Right lobe of liver (tissue), 6 donors: ENCODE measurements around the gene SHC3. TPM values are rescaled to one million over a fixed set of nuclear protein-coding genes. Genes with fewer than 3 reads are reported as not detected.

Experiments used
- ATAC-seq, 4 donors: fragments of 200-7000 bp; cut with Tn5 transposase; one replicate each; pipeline ENCODE4 v1.9.1; 2020; ENCODE audit warnings: mild to moderate bottlenecking in 4 of 4, moderate library complexity in 4 of 4
- DNase-seq, 3 donors: peaks; one replicate each; pipeline ENCODE4 v3.0.0-alpha.2; 2020
- H3K27ac ChIP-seq, 3 donors: fragments of 200-600 bp; one replicate each; pipeline ENCODE4 v1.8.0; 2022
- H3K27me3 ChIP-seq, 2 donors: fragments of 200-600 bp; one replicate each; pipeline ENCODE4 v1.8.0; 2022
- H3K36me3 ChIP-seq, 4 donors: fragments of 200-600 bp; sonication (generic) in 1 of 4; one replicate each; pipeline versions ENCODE4 v1.5.1 to v1.8.0; 2017 to 2022; ENCODE audit warnings: control low read depth in 1 of 4
- H3K4me1 ChIP-seq, 4 donors: fragments of 200-600 bp; sonication (generic) in 1 of 4; one replicate each; pipeline versions ENCODE4 v1.5.1 to v1.8.0; 2017 to 2022; ENCODE audit warnings: control low read depth in 1 of 4
- H3K4me3 ChIP-seq, 3 donors: fragments of 200-600 bp; one replicate each; pipeline ENCODE4 v1.8.0; 2022
- H3K9me3 ChIP-seq, 4 donors: fragments of 200-600 bp; sonication (generic) in 1 of 4; one replicate each; pipeline versions ENCODE4 v1.5.1 to v1.8.0; 2017 to 2022; ENCODE audit warnings: control low read depth in 1 of 4
- CTCF ChIP-seq, 4 donors: fragments of 200-600 bp in 3 of 4; fragments of 450-650 bp in 1 of 4; IDR thresholded peaks; one replicate each; pipeline versions ENCODE4 v1.5.1 to v1.8.0; 2016 to 2022; ENCODE audit warnings: antibody characterized with exemption in 4 of 4, mild to moderate bottlenecking in 2 of 4
- POLR2A ChIP-seq: fragments of 450-650 bp; IDR thresholded peaks from one replicate; pipeline ENCODE4 v1.6.1; 2017; ENCODE audit warnings: antibody characterized with exemption, mild to moderate bottlenecking
- WGBS: methylation state at CpG from one replicate; pipeline ENCODE4 v1.1.6; 2018; ENCODE audit warnings: low coverage, low lambda C conversion rate; ENCODE audit not compliant: insufficient coverage; ENCODE audit errors: missing lambda C conversion rate; 5-methylcytosine and 5-hydroxymethylcytosine counted together
- intact Hi-C, 2 donors: fragments of 100-400 bp; cut with DNase I; formaldehyde crosslinking; loops; one replicate each; pipeline versions ENCODE4 v1.11.2 to v1.14.1; 2022
- total RNA-seq, 6 experiments: library from RNA; depleted of rRNA in 2 of 6; stranded (reverse); fragments of >200 nt in 2 of 6; fragmentation: NEBNext Ultra II Directional in 3 of 6; extraction: Animal tissue kit (Norgen Biotek cat#: 25700) in 3 of 6; gene quantifications; one replicate each; pipeline versions ENCODE4 v1.1.0 to v1.2.4, GENCODE V29; 2016 to 2023
- donor health status: DM: no; HTN: yes; CAD: no.
- donor health status: DM: no; HTN: no; CAD: no.
- donor health status: DM: no; HTN: no; CAD: no.
- donor health status: DM: no; HTN: yes; CAD: no.
- donor health status: DM: no; HTN: yes; CAD: no.

The SHC3 gene
- total RNA-seq, 6 experiments from 2014 or later = 0.05 to 0.35 (median 0.17) TPM

DNA sequence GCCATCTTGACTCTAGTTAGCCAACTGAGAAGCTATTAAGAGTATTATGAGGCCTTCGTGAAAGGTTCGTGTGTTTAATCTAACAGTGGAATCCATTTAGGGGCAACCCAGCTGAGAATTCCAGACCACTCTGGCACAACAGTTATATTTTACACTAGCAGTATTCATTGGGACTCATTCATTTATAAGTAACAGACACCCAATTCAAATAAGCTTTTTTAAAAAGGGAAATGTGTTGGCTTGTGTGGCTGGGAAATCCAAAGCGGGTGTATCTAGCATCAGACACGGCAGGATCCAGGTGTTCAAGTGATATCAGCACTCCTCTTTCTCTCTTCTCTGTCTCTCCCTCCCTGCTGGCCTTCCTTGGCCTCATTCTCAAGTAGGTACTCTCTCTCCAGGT, 46.0 kb upstream of the SHC3 start:
- 79% methylated on average over 4 of the region's 4 CpGs for WGBS
- intact Hi-C loops = no loop called here
- TF ChIP-seq CTCF (IDR thresholded peaks at IDR 0.05) (no peak), POLR2A (no peak)
- Histone ChIP-seq H3K36me3 (no peaks in the 10 kb centered on the region), H3K27me3 (no peaks in the 10 kb centered on the region), H3K4me3 (no peak overlapping the region), H3K4me1 (no peaks in the 10 kb centered on the region), H3K27ac (no peak overlapping the region), H3K9me3 (no peaks in the 10 kb centered on the region)
- DNase-seq (no peak), ATAC-seq (no peak)

DNA sequence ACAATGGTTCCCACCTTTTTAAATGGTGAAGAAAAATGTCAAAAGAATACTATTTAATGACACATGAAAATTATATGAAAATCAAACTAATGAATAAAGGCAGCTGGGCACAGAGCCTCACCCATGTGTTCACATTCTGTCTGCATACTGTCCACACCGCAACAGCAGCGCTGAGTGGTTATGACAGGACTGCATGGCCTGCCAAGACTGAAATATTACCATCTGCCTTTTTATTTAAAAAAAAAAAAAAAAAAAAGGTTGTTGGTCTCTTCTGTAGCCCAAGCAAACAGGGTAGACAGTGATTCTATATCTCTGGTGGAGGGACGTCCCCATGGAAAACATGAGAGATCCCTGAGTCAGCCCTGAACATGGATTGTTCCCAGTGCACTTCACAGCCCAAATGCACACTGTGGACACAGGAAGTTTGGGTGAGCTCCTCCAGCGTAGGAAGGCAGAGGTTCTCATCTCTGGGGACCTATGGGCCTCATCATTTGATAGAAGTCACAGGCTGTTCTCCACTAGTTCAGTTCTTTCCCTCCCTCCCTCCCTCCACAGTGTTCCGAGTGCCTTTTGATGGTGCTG, 44.9 kb upstream of the SHC3 start:
- H3K4me3 ChIP-seq = no peak overlapping the region
- H3K36me3 ChIP-seq = no peaks in the 10 kb centered on the region
- TF ChIP-seq CTCF (IDR thresholded peaks at IDR 0.05) (no peak), POLR2A (no peak)
- no peak overlapping the region for H3K27ac ChIP-seq
- H3K27me3 ChIP-seq = no peaks in the 10 kb centered on the region
- H3K9me3 ChIP-seq = no peaks in the 10 kb centered on the region
- no peaks in the 10 kb centered on the region for H3K4me1 ChIP-seq
- intact Hi-C loops = no loop called here
- DNase-seq (no peak), ATAC-seq (no peak)
- WGBS = 100% methylated on average over 2 of the region's 5 CpGs

DNA sequence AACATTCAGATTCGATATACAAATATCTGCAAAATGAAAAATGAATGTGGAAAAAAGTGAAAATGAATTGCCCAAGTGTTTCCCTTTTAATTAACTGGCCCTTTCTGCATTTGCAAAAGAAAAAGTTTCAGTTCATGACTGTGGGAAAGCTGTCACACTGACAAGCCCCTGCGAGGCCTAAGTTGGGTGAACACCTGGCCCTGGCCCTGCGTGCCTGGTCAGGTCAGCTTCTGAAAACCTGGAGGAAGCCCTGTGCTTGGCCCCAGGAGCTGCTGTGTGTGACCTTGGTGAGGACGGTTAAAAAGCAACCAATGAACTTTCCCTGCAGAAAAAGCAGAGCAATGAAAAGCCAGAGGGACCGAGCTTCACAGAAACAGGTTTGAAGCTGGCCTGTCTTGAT, 41.0 kb upstream of the SHC3 start:
- DNase-seq = no peak
- H3K36me3 ChIP-seq = no peaks in the 10 kb centered on the region
- intact Hi-C loops = no loop called here
- no peak for ATAC-seq
- no peak for TF ChIP-seq POLR2A
- TF ChIP-seq CTCF (IDR thresholded peaks at IDR 0.05) = no peak
- H3K27ac ChIP-seq = no peak overlapping the region
- no peak overlapping the region for H3K4me3 ChIP-seq
- no peaks in the 10 kb centered on the region for H3K4me1 ChIP-seq
- 86% methylated on average over 5 of the region's 5 CpGs for WGBS
- no peaks in the 10 kb centered on the region for H3K9me3 ChIP-seq
- no peaks in the 10 kb centered on the region for H3K27me3 ChIP-seq

DNA sequence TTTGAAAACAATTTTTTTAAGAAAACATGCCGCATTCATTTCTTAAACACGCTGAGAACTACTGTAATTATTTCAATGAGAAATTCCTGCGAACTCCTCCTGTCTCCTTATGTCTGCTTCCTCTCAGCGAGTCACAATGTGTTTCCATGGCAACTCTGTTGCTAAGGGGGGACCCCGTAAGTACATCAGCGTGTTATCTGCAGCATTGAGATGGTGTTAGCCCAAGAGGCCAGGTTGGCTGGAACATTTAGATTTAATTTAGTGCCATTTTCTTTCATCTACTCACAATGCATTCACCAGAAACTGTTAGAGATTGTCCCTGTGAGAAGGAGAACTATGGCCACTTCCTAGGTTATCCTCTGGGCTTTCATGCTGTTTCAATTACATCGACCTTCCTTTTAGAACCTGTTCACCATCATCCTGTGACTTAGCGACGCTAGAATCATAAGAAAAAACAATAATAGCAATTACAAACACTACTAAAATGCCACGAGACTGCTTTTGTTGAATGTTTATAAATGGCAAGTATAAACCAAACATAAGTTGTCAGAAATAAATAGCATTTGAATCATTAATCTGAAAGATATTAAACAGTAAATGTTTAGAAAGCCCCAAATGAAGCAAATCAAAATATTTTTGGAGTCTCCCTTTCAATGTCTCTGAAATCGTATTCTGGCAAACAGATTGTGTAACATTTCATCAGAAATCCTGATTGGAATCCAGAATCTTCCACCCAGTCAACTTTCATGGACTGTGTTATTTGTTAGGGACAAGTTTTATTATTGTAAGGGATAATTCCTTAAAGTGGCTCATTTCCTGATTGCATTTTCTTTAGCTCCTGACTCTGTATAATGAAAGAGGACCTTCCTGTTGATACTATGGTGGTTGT, 39.7 kb upstream of the SHC3 start:
- WGBS = 52% methylated on average over 11 of the region's 11 CpGs
- no peak for TF ChIP-seq POLR2A
- TF ChIP-seq CTCF (IDR thresholded peaks at IDR 0.05) = no peak
- H3K4me1 ChIP-seq = no peaks in the 10 kb centered on the region
- H3K36me3 ChIP-seq = no peaks in the 10 kb centered on the region
- intact Hi-C loops = no loop called here
- H3K4me3 ChIP-seq = no peak overlapping the region
- ATAC-seq (peak in 2 of 4 donors; percentile 35 to 39), DNase-seq (no peak)
- no peaks in the 10 kb centered on the region for H3K27me3 ChIP-seq
- no peaks in the 10 kb centered on the region for H3K9me3 ChIP-seq
- H3K27ac ChIP-seq = no peak overlapping the region
